Loucy (cell line): ENCODE results near the gene CDH13.

Source experiments
- H2AFZ ChIP-seq: fragments of 200-600 bp; sonication (generic); 2 replicates; pipeline ENCODE4 v1.6.0; 2016; ENCODE audit warnings: antibody characterized with exemption, mild to moderate bottlenecking, low read length, moderate library complexity
- H3F3A ChIP-seq: fragments of 200-600 bp; 2 replicates; pipeline ENCODE4 v1.6.0; 2016; ENCODE audit warnings: antibody characterized with exemption, low read depth, mild to moderate bottlenecking
- H3K27me3 ChIP-seq: fragments of 200-600 bp; sonication (generic); 2 replicates; pipeline ENCODE4 v1.6.1; 2014; ENCODE audit warnings: low read length, mild to moderate bottlenecking; ENCODE audit not compliant: insufficient read depth, poor library complexity, severe bottlenecking
- H3K36me3 ChIP-seq: fragments of 200-600 bp; sonication (generic); 2 replicates; pipeline ENCODE4 v1.6.1; 2016; ENCODE audit warnings: low read length; ENCODE audit not compliant: insufficient read depth
- H3K4me1 ChIP-seq: fragments of 200-600 bp; sonication (generic); 2 replicates; pipeline ENCODE4 v1.5.1; 2014; ENCODE audit warnings: low read length, mild to moderate bottlenecking; ENCODE audit not compliant: insufficient read depth, poor library complexity, severe bottlenecking
- H3K4me2 ChIP-seq: fragments of 200-600 bp; sonication (generic); 2 replicates; pipeline ENCODE4 v1.6.0; 2014; ENCODE audit warnings: antibody characterized with exemption, low read length, low read depth, mild to moderate bottlenecking; ENCODE audit not compliant: poor library complexity, severe bottlenecking
- H3K4me3 ChIP-seq: fragments of 200-600 bp; sonication (generic); 2 replicates; pipeline ENCODE4 v1.5.1; 2014; ENCODE audit warnings: low read length, mild to moderate bottlenecking, mixed read lengths; ENCODE audit not compliant: poor library complexity, severe bottlenecking
- H3K79me2 ChIP-seq: fragments of 200-600 bp; sonication (generic); 2 replicates; pipeline ENCODE4 v1.6.1; 2014; ENCODE audit warnings: low read length; ENCODE audit not compliant: insufficient read depth
- H3K9ac ChIP-seq: fragments of 200-600 bp; sonication (generic); 2 replicates; pipeline ENCODE4 v1.6.0; 2014; ENCODE audit warnings: mild to moderate bottlenecking, low read depth, low read length, moderate library complexity; ENCODE audit not compliant: poor library complexity, severe bottlenecking
- H3K9me2 ChIP-seq: fragments of 200-600 bp; sonication (generic); replicated peaks from 2 replicates; pipeline ENCODE4 v1.6.1; 2016; ENCODE audit warnings: low read depth, low read length, mixed read lengths
- H3K9me3 ChIP-seq: fragments of 200-600 bp; sonication (generic); 2 replicates; pipeline ENCODE4 v1.6.1; 2014; ENCODE audit warnings: mild to moderate bottlenecking, antibody characterized with exemption, low read length, low read depth; ENCODE audit not compliant: insufficient read depth
- H4K20me1 ChIP-seq: fragments of 200-600 bp; sonication (generic); 2 replicates; pipeline ENCODE4 v1.6.0; 2014; ENCODE audit warnings: antibody characterized with exemption, low read length, mild to moderate bottlenecking; ENCODE audit not compliant: insufficient read depth, poor library complexity, severe bottlenecking
- EZH2phosphoT487 ChIP-seq: fragments of 200-600 bp; IDR thresholded peaks from 2 replicates; pipeline ENCODE4 v1.6.1; 2018; ENCODE audit warnings: antibody characterized with exemption, mild to moderate bottlenecking, moderate library complexity, borderline replicate concordance
- TF ChIP-seq, protein P1 (sequence below): fragments of 200-600 bp; sonication (generic); conservative IDR thresholded peaks from 2 replicates; pipeline ENCODE4 v1.5.1; 2014; ENCODE audit warnings: mild to moderate bottlenecking, antibody characterized with exemption, low read length

The CDH13 gene

DNA sequence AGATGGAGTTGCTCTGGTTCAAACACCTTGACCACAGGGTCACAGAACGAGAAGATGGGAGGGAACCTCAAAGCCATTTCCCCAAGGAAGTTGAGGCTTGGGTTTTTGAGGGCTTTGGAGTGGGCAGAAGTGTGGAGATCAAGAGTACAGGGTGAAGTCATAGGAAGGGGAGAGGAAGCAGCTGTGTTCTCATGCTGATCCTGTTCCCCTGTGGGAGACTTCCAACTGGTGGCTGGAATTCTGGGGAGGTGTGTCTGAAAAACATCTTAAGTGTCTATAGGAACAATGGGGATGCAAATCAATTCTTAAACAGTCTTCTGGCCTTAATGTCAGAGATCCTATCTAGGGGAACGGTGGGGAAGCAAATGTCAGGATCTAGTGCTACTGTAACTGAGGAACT lies 1142.2 kb downstream of the CDH13 start:
- no peaks in the 10 kb centered on the region for H3K9me2 ChIP-seq
- H3K4me1 ChIP-seq: peaks cover 63% of the 10 kb centered on the region
- peak overlapping the region; percentile 76 for H3K9ac ChIP-seq
- H3K36me3 ChIP-seq: no peaks in the 10 kb centered on the region
- peak overlapping the region; percentile 79 for H3K4me2 ChIP-seq
- no peaks in the 10 kb centered on the region for H3F3A ChIP-seq
- no peaks in the 10 kb centered on the region for H3K9me3 ChIP-seq
- TF ChIP-seq EZH2phosphoT487: no peak
- TF ChIP-seq, protein P1, sequence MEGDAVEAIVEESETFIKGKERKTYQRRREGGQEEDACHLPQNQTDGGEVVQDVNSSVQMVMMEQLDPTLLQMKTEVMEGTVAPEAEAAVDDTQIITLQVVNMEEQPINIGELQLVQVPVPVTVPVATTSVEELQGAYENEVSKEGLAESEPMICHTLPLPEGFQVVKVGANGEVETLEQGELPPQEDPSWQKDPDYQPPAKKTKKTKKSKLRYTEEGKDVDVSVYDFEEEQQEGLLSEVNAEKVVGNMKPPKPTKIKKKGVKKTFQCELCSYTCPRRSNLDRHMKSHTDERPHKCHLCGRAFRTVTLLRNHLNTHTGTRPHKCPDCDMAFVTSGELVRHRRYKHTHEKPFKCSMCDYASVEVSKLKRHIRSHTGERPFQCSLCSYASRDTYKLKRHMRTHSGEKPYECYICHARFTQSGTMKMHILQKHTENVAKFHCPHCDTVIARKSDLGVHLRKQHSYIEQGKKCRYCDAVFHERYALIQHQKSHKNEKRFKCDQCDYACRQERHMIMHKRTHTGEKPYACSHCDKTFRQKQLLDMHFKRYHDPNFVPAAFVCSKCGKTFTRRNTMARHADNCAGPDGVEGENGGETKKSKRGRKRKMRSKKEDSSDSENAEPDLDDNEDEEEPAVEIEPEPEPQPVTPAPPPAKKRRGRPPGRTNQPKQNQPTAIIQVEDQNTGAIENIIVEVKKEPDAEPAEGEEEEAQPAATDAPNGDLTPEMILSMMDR: no peak
- H3K27me3 ChIP-seq: no peaks in the 10 kb centered on the region
- H3K4me3 ChIP-seq: peak overlapping the region; percentile 61
- H2AFZ ChIP-seq: peak overlapping the region; percentile 80
- H3K79me2 ChIP-seq: no peaks in the 10 kb centered on the region
- H4K20me1 ChIP-seq: no peaks in the 10 kb centered on the region

DNA sequence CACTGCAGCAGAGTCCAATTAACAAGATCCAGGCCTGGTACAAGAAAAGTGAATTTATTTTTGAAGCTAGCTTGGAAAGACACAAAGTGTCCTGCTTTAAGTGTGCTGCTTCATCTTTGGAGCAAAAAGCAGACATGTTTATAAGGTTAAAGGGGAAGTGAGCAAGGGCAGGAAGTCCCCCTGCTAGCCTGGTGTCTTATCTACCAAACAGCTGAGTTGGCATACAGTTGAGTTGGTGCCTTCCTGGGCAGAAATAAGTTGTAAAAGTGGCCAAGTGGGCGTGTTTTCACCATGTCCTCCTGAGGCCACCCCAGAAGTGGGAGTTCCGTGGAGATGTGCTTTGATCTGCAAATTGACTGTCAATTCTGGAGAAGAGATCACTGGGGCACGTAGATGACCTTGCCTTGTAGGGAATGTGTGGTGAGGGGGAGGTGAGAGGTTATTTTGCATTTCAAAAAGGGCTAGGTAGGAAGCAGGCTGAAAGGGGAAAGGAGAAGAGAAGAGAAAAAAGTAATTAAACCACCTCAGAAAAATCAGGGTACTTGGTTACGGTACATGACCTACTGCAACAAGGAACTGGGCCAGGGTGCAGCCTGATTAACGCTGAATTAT lies 1142.7 kb downstream of the CDH13 start:
- Histone ChIP-seq H3K27me3 (no peaks in the 10 kb centered on the region), H3F3A (no peaks in the 10 kb centered on the region), H3K9me2 (no peaks in the 10 kb centered on the region), H4K20me1 (no peaks in the 10 kb centered on the region), H3K9me3 (no peaks in the 10 kb centered on the region), H3K4me1 (peaks cover 60% of the 10 kb centered on the region), H3K4me2 (peak overlapping the region; percentile 79), H2AFZ (peak overlapping the region; percentile 80), H3K79me2 (no peaks in the 10 kb centered on the region), H3K36me3 (no peaks in the 10 kb centered on the region), H3K9ac (peak overlapping the region; percentile 76), H3K4me3 (peak overlapping the region; percentile 61)
- TF ChIP-seq, protein P1: no peak
- no peak for TF ChIP-seq EZH2phosphoT487

DNA sequence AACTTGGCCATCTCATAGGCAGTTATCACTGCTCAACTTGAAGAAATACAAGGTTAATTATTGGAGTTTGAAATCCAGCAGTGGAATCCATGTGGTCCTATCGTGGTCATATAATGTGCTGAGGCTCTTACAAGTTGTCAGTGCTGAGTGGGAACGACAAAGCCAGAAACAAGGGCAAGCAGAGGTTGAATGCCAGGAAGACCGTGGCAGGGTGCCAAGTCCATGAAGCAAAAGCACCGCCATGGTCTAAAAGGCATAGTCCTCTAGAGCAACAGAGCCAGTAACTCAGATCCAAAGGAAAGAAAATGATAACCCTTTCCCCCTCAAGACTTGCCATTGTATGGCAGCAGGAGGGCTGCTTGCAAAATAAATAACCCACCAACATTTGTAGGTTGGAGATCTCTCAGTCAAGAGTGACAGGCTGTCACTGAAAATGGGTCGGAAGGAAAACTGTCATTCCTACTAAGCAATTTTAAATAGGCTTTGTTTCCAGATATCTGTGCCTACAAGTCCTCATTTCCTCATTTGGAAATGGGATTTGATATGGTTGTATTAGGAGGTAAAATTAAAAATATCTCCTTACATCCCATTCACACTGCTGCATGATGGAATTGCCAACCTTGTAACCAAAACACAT lies 1144.7 kb downstream of the CDH13 start:
- H2AFZ ChIP-seq: no peak overlapping the region
- no peak overlapping the region for H3K4me2 ChIP-seq
- no peaks in the 10 kb centered on the region for H3K27me3 ChIP-seq
- H3K9me3 ChIP-seq: no peaks in the 10 kb centered on the region
- no peaks in the 10 kb centered on the region for H3K36me3 ChIP-seq
- no peaks in the 10 kb centered on the region for H4K20me1 ChIP-seq
- no peak overlapping the region for H3K9ac ChIP-seq
- peaks cover 41% of the 10 kb centered on the region for H3K4me1 ChIP-seq
- no peak overlapping the region for H3K4me3 ChIP-seq
- H3K79me2 ChIP-seq: no peaks in the 10 kb centered on the region
- TF ChIP-seq, protein P1: no peak
- TF ChIP-seq EZH2phosphoT487: no peak
- no peaks in the 10 kb centered on the region for H3F3A ChIP-seq
- H3K9me2 ChIP-seq: no peaks in the 10 kb centered on the region
